Adipocyte (in vitro differentiated cells): ENCODE results near the gene DGCR6L.
"Not testable (repeated sequence)": the region's sequence is repeated elsewhere in the genome, so short reads cannot be mapped to it uniquely, and the experiment has no call there.

Experiments
- DNase-seq: peaks from one replicate; pipeline ENCODE4 v3.0.0-alpha.2; 2015; ENCODE audit warnings: low read depth
- H3K27me3 ChIP-seq: replicated peaks from 2 replicates; pipeline ENCODE4 v1.7.0; 2013; ENCODE audit warnings: mild to moderate bottlenecking, low read length, moderate library complexity; ENCODE audit not compliant: control insufficient read depth, insufficient read depth
- H3K36me3 ChIP-seq: 2 replicates; pipeline ENCODE4 v1.7.0; 2013; ENCODE audit warnings: low read length, mild to moderate bottlenecking, moderate library complexity; ENCODE audit not compliant: control insufficient read depth, insufficient read depth, severe bottlenecking
- H3K4me1 ChIP-seq: 2 replicates; pipeline ENCODE4 v1.7.0; 2013; ENCODE audit warnings: mild to moderate bottlenecking, low read length, moderate library complexity; ENCODE audit not compliant: control insufficient read depth, insufficient read depth
- H3K4me3 ChIP-seq: 2 replicates; pipeline ENCODE4 v1.7.0; 2013; ENCODE audit warnings: mild to moderate bottlenecking, low read length, moderate library complexity
- H3K9ac ChIP-seq: 2 replicates; pipeline ENCODE4 v1.7.0; 2013; ENCODE audit warnings: mild to moderate bottlenecking, low read length, moderate library complexity
- H3K9me3 ChIP-seq: 2 replicates; pipeline ENCODE4 v1.7.0; 2013; ENCODE audit warnings: mild to moderate bottlenecking, low read length, moderate library complexity; ENCODE audit not compliant: control insufficient read depth

Gene DGCR6L

GRCh38 chr22:20269201-20269600, 50.7 kb downstream of the DGCR6L start:
- not testable (repeated sequence) for H3K9me3 ChIP-seq, DNase-seq, H3K4me3 ChIP-seq, H3K36me3 ChIP-seq, H3K4me1 ChIP-seq, H3K27me3 ChIP-seq, H3K9ac ChIP-seq

GRCh38 chr22:20268279-20269012, 51.4 kb downstream of the DGCR6L start, which contains the start of gene RTN4R:
RTN4R (minus strand) TSS chr22:20268318; CDS start chr22:20268092, 226 bp downstream.
- Histone ChIP-seq H3K27me3 (peaks cover 9% of the 10 kb centered on the region), H3K9me3 (no peaks in the 10 kb centered on the region), H3K9ac (no peak within 1 kb of the TSS), H3K4me1 (no peaks in the 10 kb centered on the region), H3K4me3 (no peak within 1 kb of the TSS), H3K36me3 (no peaks in the 10 kb centered on the region)
- peak; percentile 86 for DNase-seq

DNA sequence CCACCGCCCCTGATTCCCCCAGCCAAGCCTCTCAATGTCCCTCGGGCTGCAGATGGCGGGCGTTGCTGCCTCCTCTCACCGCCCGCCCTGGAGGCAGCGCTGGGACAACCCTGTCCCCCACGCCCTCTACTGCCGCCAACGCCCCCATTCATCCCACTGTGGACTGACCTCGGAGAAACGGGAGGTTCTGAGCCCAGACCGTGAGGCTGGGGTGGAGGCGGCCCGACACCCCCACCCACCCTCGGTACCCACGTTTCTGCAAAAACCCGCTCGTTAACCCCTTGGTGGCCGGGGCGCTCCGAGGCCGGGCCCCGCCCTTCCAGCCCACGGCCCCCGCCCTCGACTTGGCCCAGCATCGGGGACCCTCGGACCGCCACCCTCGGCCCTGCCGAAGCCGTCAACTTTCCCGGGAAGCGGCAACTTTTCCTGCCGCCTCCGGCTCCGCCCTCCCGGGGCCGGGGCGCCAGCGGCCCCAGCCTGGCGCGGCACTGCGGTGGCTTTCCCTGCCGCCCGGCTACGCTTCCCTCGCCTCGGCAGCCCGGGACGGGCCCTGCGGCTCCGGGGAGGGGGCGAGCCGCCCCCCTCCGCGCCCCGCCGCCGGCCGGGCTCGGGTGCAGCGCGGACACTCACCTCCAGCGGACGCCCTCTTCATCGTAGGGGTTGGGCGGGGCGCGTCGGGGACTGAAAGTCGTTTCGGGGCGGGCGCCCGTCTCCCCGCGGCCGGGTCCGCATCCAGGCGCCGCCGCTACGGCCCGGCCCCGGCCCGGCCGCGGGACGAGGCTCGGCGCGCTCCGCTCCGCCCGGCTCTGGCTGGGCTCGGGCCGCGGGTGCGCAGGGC, 52.2 kb downstream of the DGCR6L start:
- no peaks in the 10 kb centered on the region for H3K4me1 ChIP-seq
- H3K36me3 ChIP-seq: no peaks in the 10 kb centered on the region
- no peak for DNase-seq
- no peaks in the 10 kb centered on the region for H3K9me3 ChIP-seq
- no peak overlapping the region for H3K4me3 ChIP-seq
- H3K27me3 ChIP-seq: peaks cover 9% of the 10 kb centered on the region
- no peak overlapping the region for H3K9ac ChIP-seq

GRCh38 chr22:20266667-20267440, 53.0 kb downstream of the DGCR6L start:
- H3K4me1 ChIP-seq, DNase-seq, H3K9ac ChIP-seq, H3K9me3 ChIP-seq, H3K36me3 ChIP-seq, H3K4me3 ChIP-seq, H3K27me3 ChIP-seq: not testable (repeated sequence)

- not testable (repeated sequence) for H3K4me3 ChIP-seq
These were observed 53.8 kb downstream of the DGCR6L start for GRCh38 chr22:20265772-20266666.

DNA sequence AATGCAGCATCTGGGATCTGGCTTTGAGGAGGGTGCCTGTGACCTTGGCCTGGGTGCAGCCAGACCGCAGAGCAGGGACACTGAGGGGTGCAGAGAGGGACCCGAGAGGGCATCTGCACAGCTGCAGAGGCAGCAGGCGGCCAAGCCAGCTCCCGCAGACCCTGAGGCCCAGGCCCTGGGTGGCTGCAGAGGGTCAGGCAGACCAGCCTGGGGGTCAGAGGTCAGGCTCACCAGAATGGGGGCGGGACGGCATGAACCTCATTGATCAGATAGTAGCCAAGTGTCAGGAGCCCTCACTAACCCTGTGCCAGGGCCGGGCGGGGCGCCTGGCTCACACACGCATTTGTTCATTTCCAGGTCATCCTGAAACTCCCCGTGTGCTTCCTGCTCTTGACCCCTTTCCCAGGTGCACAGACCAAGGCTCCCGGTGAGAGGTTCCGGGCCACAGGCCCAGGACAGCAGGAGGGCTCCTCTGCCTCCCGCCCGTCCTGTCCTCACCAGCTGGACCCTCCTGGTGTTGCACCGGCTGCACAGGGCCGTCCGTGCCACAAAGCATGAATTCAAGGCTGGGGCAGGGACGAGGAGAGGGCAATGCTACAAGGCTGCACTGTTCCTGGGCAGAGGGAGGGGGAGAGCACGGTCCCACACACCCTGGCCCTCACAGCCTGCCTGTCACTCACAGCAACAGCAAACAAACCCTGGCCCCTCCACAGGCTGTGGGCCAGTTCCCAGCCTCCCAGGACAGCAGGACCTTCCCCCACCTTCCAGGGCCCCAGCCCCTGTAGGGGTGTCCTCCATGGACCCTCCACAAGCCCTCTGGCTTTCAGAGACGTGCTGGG, 55.0 kb downstream of the DGCR6L start:
- no peaks in the 10 kb centered on the region for H3K36me3 ChIP-seq
- no peak for DNase-seq
- H3K27me3 ChIP-seq: peaks cover 24% of the 10 kb centered on the region
- H3K9ac ChIP-seq: no peak overlapping the region
- H3K4me1 ChIP-seq: no peaks in the 10 kb centered on the region
- H3K4me3 ChIP-seq: no peak overlapping the region
- H3K9me3 ChIP-seq: no peaks in the 10 kb centered on the region

More at GRCh38 chr22:20265772-20266666, 53.8 kb downstream of the DGCR6L start:
- H3K9ac ChIP-seq, H3K9me3 ChIP-seq, H3K36me3 ChIP-seq, H3K4me1 ChIP-seq, DNase-seq: not testable (repeated sequence)
- peaks cover 14% of the 10 kb centered on the region for H3K27me3 ChIP-seq
